AG09309 (cell line): Measurements from ENCODE around the gene AGER.
"Not testable (repeated sequence)": the region's sequence is repeated elsewhere in the genome, so short reads cannot be mapped to it uniquely, and the experiment has no call there.

ENCODE experiments used
- DNase-seq: peaks from one replicate; pipeline ENCODE4 v3.0.0-alpha.2; 2010; ENCODE audit warnings: low read depth
- H3K4me3 ChIP-seq: 2 replicates; pipeline ENCODE4 v1.5.1; 2011; ENCODE audit warnings: mild to moderate bottlenecking, low read depth, low read length, moderate library complexity; ENCODE audit not compliant: control insufficient read depth
- TF ChIP-seq, protein P1 (sequence below): IDR thresholded peaks from 2 replicates; pipeline ENCODE4 v1.5.1; 2011; ENCODE audit warnings: mild to moderate bottlenecking, low read depth, low read length, inconsistent platforms; ENCODE audit not compliant: insufficient read depth, control insufficient read depth; ENCODE audit errors: missing control alignments

The AGER gene

DNA sequence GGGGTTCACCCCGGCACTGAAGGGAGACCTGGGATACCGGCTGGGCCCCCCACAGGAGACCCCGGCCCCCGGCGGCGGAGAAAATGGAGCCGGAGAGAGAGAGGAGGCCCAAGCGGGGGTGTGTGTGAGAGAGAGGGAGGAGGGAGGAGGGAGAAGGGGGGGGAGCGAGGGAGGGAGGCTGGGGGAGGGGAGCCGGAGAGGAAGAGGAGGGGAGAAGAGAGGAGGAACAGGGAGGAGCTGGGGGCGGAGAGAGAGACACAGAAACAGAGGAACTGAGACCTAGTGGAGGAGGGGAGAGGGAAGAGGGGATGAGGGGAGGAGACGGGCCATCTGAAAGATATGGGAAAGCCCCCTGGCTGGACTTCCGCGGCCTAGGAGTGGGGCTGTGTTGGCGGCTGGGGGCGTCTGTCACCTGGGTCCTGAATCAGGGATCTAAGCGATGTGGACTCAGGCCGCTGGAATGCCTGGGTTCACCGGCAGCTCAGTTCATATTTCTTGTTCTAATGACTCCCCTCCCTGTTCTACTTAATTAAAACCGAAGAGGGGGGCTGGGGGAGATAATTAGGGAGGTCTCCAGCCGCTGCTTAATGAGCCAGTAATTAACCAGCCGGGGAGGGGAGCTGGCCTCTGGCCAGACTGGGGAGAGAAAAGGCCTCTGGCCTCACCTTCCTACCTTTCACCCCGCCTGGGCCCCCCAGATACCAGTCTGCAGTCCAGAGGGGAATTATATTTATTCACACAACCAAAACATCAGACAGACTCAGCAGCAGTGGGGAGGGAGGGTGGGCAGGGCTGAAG is 6.2 kb upstream of the AGER start, which contains the start of gene PBX2:
PBX2 (minus strand) TSS at position 149 of the 798 bp plus-strand sequence. CDS start 287 bp downstream, outside the sequence.
- H3K4me3 ChIP-seq = peak within 1 kb of the TSS; percentile 70
- peak; percentile 67 for DNase-seq
- TF ChIP-seq, protein P1, sequence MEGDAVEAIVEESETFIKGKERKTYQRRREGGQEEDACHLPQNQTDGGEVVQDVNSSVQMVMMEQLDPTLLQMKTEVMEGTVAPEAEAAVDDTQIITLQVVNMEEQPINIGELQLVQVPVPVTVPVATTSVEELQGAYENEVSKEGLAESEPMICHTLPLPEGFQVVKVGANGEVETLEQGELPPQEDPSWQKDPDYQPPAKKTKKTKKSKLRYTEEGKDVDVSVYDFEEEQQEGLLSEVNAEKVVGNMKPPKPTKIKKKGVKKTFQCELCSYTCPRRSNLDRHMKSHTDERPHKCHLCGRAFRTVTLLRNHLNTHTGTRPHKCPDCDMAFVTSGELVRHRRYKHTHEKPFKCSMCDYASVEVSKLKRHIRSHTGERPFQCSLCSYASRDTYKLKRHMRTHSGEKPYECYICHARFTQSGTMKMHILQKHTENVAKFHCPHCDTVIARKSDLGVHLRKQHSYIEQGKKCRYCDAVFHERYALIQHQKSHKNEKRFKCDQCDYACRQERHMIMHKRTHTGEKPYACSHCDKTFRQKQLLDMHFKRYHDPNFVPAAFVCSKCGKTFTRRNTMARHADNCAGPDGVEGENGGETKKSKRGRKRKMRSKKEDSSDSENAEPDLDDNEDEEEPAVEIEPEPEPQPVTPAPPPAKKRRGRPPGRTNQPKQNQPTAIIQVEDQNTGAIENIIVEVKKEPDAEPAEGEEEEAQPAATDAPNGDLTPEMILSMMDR = no peak

DNA sequence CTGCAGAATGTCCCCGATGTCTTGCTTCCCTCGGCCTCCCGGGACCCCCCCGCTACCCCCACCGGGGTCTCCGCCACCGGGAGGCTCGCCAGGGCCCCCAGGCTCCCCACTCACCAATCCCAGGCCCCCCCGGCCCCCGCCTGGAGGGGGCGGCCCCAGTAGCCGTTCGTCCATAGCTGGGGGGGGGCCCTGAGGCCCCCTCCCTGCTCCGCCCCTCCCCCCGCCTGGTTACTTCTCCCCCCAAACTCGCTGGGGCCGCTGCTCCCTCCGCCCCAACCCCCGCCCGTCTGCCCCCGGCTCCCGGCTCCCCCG is 5.6 kb upstream of the AGER start:
- TF ChIP-seq, protein P1 = no peak
- H3K4me3 ChIP-seq = peak overlapping the region; percentile 70
- no peak for DNase-seq

DNA sequence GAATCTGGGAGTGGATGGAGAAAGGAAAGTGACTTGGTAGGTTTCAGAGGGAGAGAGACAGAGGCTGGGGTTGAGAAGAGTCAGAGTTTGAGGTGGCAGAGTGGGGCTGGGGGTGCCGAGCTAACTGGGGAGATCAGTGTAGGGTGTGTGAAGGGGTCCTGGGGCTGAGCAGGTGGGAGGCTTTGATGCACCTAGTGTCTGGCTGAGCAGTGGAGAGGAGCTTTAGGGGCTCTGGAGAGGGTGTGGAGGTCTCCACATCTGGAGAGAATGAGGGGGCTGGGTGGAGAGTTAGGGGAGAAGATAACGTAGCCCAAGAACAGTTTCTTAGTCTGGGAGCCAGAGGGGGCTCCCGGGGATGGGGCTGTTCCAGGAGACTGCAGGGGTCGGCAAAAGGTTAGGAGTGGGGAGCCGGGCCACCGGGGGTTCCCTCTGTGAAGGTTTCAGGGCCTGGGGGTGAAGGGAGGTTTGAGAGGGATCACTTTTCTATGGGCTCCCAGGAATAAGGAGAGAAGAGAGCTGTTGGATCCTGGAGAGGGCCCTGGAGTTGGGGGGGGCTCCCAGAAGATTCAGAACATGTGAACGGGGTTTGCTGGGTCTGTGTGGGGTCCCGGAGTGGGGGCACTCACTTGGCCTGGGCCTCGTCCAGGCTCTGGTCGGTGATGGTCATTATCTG is 5.2 kb upstream of the AGER start:
- TF ChIP-seq, protein P1 = no peak

DNA sequence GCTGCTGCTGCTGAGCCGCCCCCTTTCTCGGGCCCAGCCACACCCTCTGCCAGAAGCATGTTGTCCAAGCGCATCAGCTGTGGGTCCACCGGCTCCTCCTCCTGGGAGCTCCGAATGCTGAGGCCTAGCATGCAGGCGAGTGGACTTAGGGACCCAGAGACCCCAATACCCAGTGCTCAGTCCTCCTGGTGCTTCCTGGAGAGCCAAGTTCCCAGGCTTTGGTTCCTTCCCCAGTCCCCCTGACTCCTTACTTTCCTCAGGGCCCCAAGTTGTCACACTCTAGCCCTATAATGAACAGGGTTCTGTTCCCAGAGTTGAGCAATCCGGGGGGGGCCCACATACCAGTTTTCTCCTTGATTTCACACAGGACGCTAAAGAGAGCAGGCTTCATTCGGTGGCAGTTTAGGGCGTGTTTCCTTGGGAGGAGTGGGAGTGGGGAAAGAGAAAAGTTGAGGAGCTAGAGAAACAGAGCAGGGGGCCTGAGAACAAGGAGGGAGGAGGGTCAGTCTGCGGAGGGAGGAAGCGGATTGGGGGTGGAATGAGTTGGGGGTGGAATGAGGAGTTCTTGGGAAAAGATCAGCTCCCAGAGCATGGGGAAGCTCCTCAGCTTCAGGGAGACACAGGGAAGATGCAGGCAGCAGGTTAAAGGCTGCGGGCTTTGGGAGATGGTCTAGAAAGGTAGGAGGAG is 4.5 kb upstream of the AGER start:
- TF ChIP-seq, protein P1 = no peak
- DNase-seq = no peak
- peak overlapping the region; percentile 70 for H3K4me3 ChIP-seq

More for the DNA sequence above, 5.2 kb upstream of the AGER start:
- H3K4me3 ChIP-seq = peak overlapping the region; percentile 70
- no peak for DNase-seq

DNA sequence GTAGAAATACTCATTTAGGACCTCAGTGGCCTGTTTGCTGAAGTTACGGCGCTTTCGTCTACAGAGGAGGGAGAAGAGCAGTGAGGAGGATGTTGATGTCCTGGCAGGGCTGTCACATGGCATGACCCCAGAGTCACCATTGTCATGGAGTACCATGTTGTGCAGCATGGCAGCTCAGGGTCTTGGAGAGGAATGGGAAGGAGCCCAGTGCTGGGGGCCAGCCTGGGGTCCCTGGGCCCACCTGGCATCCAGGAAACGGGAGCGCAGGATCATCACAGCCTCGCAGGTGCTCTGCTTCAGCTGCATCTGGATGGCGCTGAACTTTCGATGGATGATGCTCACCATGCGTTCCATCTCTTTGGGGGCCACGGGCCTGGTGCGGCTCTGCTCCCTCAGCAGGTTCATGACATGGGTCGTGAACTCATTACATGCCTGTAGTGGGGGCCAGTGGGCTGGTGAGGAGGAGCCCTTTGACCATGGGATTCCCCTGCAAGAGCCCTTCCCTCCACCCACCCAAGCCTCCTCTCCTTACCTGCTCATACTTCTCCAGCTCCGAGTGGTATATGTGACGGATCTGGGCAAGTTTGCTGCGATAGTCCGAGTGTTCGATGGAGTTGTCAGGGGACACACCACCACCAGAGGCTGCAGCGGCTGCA is 3.8 kb upstream of the AGER start:
- not testable (repeated sequence) for DNase-seq
- peak overlapping the region; percentile 70 for H3K4me3 ChIP-seq

DNA sequence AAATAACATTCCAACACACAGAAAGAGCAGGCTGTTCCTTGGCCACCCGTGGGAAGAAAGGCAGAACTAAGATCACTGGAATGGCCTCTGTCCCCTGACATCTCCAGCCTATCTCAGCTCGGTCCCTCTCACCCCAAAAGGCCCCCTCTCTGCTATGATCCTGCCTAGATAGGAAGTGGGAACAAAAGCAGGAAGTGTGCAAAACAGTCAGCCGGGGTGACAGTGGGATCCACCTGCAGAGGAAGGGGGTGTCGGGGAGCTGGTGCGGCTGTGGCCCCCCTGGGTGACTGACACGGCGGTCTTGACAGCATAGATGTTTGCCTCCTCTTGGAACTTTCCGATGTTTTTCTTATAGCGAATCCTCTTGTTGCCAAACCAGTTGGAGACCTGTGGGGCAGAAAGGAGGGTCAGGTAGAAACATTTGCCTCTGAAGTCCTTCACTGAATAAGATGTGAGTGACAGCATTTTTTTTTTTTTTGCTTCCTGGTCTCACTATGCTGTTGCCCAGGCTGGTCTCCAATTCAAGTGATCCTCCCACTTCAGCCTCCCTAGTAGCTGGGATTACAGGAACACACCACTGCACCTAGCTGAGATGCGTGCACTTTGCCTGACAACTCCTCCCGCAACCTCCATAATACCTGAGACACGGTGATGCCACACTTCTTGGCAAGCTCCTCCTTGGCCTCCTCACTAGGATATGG is 3.1 kb upstream of the AGER start:
- no peak for DNase-seq
- TF ChIP-seq, protein P1 = no peak
- H3K4me3 ChIP-seq = no peak overlapping the region

DNA sequence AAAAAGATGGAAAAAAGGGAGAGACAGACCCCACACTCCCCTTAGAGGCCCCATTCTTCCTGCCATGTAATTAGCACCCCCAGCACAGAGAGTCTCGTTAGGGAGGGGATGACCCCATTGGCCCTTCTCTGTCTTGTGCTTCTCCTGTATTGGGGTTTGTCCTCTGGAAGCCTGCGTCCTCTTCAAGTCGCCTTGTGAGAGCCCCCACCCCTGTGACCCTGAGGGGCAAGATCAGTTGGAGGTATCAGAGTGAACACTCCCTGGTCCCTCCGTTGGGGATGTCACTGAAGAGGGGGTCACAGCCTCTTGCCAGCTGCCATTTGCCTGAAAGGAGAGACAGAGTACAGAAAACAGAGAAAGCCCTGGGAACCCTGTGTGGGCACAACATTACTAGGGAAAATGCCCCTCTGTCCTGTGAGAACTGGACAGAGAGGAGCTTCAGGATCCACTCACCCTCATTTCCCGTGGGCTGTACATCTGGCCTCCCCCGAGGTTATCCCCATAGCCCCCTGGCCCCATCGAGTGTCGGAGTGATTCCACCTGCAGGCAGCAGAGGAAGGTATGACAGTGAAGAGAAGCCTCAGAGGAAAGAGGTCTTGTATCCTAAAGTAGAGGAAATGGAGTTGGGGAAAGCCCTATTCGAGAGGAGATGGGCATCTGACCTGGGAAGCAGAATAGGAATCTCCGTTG is 2.2 kb upstream of the AGER start:
- DNase-seq, H3K4me3 ChIP-seq: not testable (repeated sequence)

DNA sequence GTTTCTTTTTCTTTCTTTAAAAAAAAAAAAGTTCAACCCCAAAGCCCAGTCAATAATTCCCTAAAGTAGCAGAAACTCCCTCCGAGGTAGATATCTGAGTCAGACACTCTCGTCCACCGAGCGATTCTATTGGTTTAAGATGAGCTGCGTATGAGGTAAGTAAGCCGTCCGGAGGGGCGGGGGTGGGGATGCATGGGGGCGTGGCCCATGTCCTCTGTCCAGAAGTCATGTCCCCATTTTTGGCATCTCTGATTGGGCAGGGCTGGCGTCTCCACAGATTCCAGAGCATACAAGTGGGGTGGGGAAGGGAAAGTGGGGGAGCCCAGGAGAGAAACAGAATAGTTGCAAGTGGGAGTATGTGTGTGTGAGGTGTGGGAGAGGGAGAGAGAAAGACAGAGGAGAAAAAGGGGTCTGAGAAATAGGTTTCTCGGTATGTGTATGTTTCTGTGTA is 1.7 kb upstream of the AGER start:
- H3K4me3 ChIP-seq, DNase-seq: not testable (repeated sequence)
